ENCODE results near the gene MIOS. TPM values are rescaled to one million over a fixed set of nuclear protein-coding genes. Genes with fewer than 3 reads are reported as not detected.

MIOS gene
- total and polyA plus RNA-seq, 2 of the 4 experiments (the other 2 are of a cell fraction): 10.6 to 32.4 TPM

- H3K79me1 ChIP-seq (ENCODE audit: low read depth in 1 of 2, low read length in 2 of 2): no peaks in the 10 kb centered on the region
- in situ Hi-C loops (cut with MboI; ENCODE audit: low sequenced_read_pairs): no loop called here
- no peaks in the 10 kb centered on the region for H3K9me3 ChIP-seq (ENCODE audit: control insufficient read depth, insufficient read depth, low read length)
- H3K56ac ChIP-seq (ENCODE audit: extremely low read depth, insufficient read depth, low read length): no peak overlapping the region
- H2BK120ac ChIP-seq (ENCODE audit: low read depth, low read length): no peak overlapping the region
- no peak for ATAC-seq (ENCODE audit: low read depth)
- no peak overlapping the region for H3K14ac ChIP-seq (replicated peaks; ENCODE audit: low read depth, low read length)
- no TSS peak for BruUV-seq (replicated peaks)
- H3K36me3 ChIP-seq (ENCODE audit: control insufficient read depth, insufficient read depth, low read length): no peaks in the 10 kb centered on the region
- no peaks in the 10 kb centered on the region for H3K27me3 ChIP-seq (ENCODE audit: control insufficient read depth, insufficient read depth, low read length)
- H3K4me1 ChIP-seq (ENCODE audit: control insufficient read depth, insufficient read depth, low read length): no peaks in the 10 kb centered on the region
- H3K9me1 ChIP-seq (ENCODE audit: insufficient read depth, low read length): no peaks in the 10 kb centered on the region
- H3K4ac ChIP-seq (ENCODE audit: low read depth, low read length): no peak overlapping the region
- intact Hi-C loops (cut with micrococcal nuclease): no loop called here
- H3K18ac ChIP-seq (ENCODE audit: low read depth, low read length): no peak overlapping the region
- DNase-seq: no peak
- no peak overlapping the region for H2BK20ac ChIP-seq (ENCODE audit: low read depth, low read length)
- no peak overlapping the region for H4K8ac ChIP-seq (ENCODE audit: low read depth in 2 of 2, low read length in 2 of 2)
- no peak overlapping the region for H3K23ac ChIP-seq (ENCODE audit: low read depth, low read length)
- no peak overlapping the region for H4K5ac ChIP-seq (ENCODE audit: low read depth, low read length)
- no peak overlapping the region for H2BK15ac ChIP-seq (ENCODE audit: low read depth, low read length)
- H4K20me1 ChIP-seq (ENCODE audit: insufficient read depth, low read length): no peaks in the 10 kb centered on the region
- H3K9ac ChIP-seq (ENCODE audit: low read depth, low read length): no peak overlapping the region
- dilution Hi-C loops (cut with HindIII; ENCODE audit: low sequenced_read_pairs, unreplicated experiment): no loop called here
- no peak overlapping the region for H3K27ac ChIP-seq (ENCODE audit: insufficient read depth, low read length)
- no peak overlapping the region for H3K4me2 ChIP-seq (ENCODE audit: low read depth, low read length)
- no peak overlapping the region for H2BK5ac ChIP-seq (ENCODE audit: low read depth, low read length, poor library complexity, severe bottlenecking)
- CTCF ChIA-PET: interaction anchor here (1.3 kb wide), 1 partner anchor 10 kb away, joined by 5 read pairs; no protein-coding TSS in a partner anchor
- no peak overlapping the region for H2AK9ac ChIP-seq (replicated peaks; ENCODE audit: low read depth, low read length, poor library complexity)
- no peak overlapping the region for H4K91ac ChIP-seq (ENCODE audit: insufficient read depth, low read depth, low read length)
- no peak overlapping the region for H2AK5ac ChIP-seq (ENCODE audit: low read depth, low read length)
- H3K4me3 ChIP-seq (ENCODE audit: insufficient read depth, low read depth, low read length): no peak overlapping the region
- POLR2A ChIA-PET (ENCODE audit: unreplicated experiment): no interaction called here
- no peak overlapping the region for H2AFZ ChIP-seq (replicated peaks; ENCODE audit: low read length, poor library complexity)
- WGBS, 2 experiments (ENCODE audit: extremely low coverage in 2 of 2, insufficient read length in 1 of 2): 58% methylated on average over 2 of the region's 8 CpGs; no CpG with 5 or more reads in 1 of the 2 experiments
- TF ChIP-seq CHD1 (IDR thresholded peaks at IDR 0.05; ENCODE audit: low read depth, low read length) (no peak), MAZ (IDR thresholded peaks at IDR 0.05; ENCODE audit: borderline replicate concordance, low read depth, low read length) (no peak), ELK1 (IDR thresholded peaks at IDR 0.05; ENCODE audit: borderline replicate concordance, low read depth, low read length) (no peak), SMC3 (IDR thresholded peaks at IDR 0.05; ENCODE audit: low read depth, low read length) (no peak), BHLHE40 (IDR thresholded peaks at IDR 0.05; ENCODE audit: low read depth, low read length) (no peak), USF2 (IDR thresholded peaks at IDR 0.05; ENCODE audit: low read depth, low read length) (no peak), CTCF (conservative IDR thresholded peaks at IDR 0.05; ENCODE audit: low read depth, low read length) (no peak), RAD21 (IDR thresholded peaks at IDR 0.05; ENCODE audit: low read length) (no peak), MXI1 (IDR thresholded peaks at IDR 0.05; ENCODE audit: borderline replicate concordance, low read depth, low read length) (no peak), FOS (IDR thresholded peaks at IDR 0.05; ENCODE audit: low read depth, low read length) (no peak), NFE2L2 (IDR thresholded peaks at IDR 0.05; ENCODE audit: low read depth, low read length) (no peak), CEBPB (IDR thresholded peaks at IDR 0.05; ENCODE audit: low read depth, low read length) (no peak), RCOR1 (IDR thresholded peaks at IDR 0.05; ENCODE audit: insufficient replicate concordance, low read length) (no peak), RFX5 (IDR thresholded peaks at IDR 0.05; ENCODE audit: low read depth, low read length) (no peak)
These were observed 11.8 kb upstream of the MIOS start for GRCh38 chr7:7554649-7555575.
